ENCODE data around the gene NR2E3. TPM values are rescaled to one million over a fixed set of nuclear protein-coding genes. Genes with fewer than 3 reads are reported as not detected.

The NR2E3 gene
- total RNA-seq, 1 donor from 2014 or later, result 0.26 TPM

GRCh38 chr15:71812966-71813722, 2.8 kb downstream of the NR2E3 start:
- H3K9me3 ChIP-seq, result no peaks in the 10 kb centered on the region
- DNase-seq (no peak), ATAC-seq (peak; percentile 41)
- no peaks in the 10 kb centered on the region for H3K36me3 ChIP-seq
- H3K4me1 ChIP-seq, result no peaks in the 10 kb centered on the region
- no peak overlapping the region for H3K27ac ChIP-seq
- no peaks in the 10 kb centered on the region for H3K27me3 ChIP-seq
- intact Hi-C loops (cut with DNase I), result no loop called here
- no peak overlapping the region for H3K4me3 ChIP-seq
- TF ChIP-seq CTCF (IDR thresholded peaks at IDR 0.05), result no peak

GRCh38 chr15:71813723-71814470, 3.5 kb downstream of the NR2E3 start:
- Histone ChIP-seq H3K27me3 (no peaks in the 10 kb centered on the region), H3K27ac (no peak overlapping the region), H3K9me3 (no peaks in the 10 kb centered on the region), H3K4me1 (no peaks in the 10 kb centered on the region), H3K36me3 (no peaks in the 10 kb centered on the region), H3K4me3 (no peak overlapping the region)
- intact Hi-C loops (cut with DNase I), result no loop called here
- DNase-seq, result no peak
- no peak for ATAC-seq
- no peak for TF ChIP-seq CTCF (IDR thresholded peaks at IDR 0.05)

- no peak for DNase-seq
- intact Hi-C loops (cut with DNase I), result no loop called here
These were observed 4.9 kb downstream of the NR2E3 start for GRCh38 chr15:71815301-71815700.

GRCh38 chr15:71817351-71817750, 7.0 kb downstream of the NR2E3 start:
- DNase-seq, result no peak
- ATAC-seq, result no peak
- no peak overlapping the region for H3K27ac ChIP-seq
- no peak for TF ChIP-seq CTCF (IDR thresholded peaks at IDR 0.05)
- no peaks in the 10 kb centered on the region for H3K4me1 ChIP-seq
- no peak overlapping the region for H3K4me3 ChIP-seq
- no peaks in the 10 kb centered on the region for H3K36me3 ChIP-seq
- peaks cover 10% of the 10 kb centered on the region for H3K9me3 ChIP-seq
- intact Hi-C loops (cut with DNase I), result no loop called here
- H3K27me3 ChIP-seq, result no peaks in the 10 kb centered on the region

More at GRCh38 chr15:71815301-71815700, 4.9 kb downstream of the NR2E3 start:
- ATAC-seq, result no peak
- no peak for TF ChIP-seq CTCF (IDR thresholded peaks at IDR 0.05)
- Histone ChIP-seq H3K27ac (no peak overlapping the region), H3K9me3 (no peaks in the 10 kb centered on the region), H3K4me1 (no peaks in the 10 kb centered on the region), H3K4me3 (no peak overlapping the region), H3K27me3 (no peaks in the 10 kb centered on the region), H3K36me3 (no peaks in the 10 kb centered on the region)

GRCh38 chr15:71820127-71820526, 9.8 kb downstream of the NR2E3 start:
- peaks cover 10% of the 10 kb centered on the region for H3K9me3 ChIP-seq
- no peak overlapping the region for H3K27ac ChIP-seq
- no peaks in the 10 kb centered on the region for H3K4me1 ChIP-seq
- no peak for TF ChIP-seq CTCF (IDR thresholded peaks at IDR 0.05)
- ATAC-seq (no peak), DNase-seq (no peak)
- no peak overlapping the region for H3K4me3 ChIP-seq
- H3K36me3 ChIP-seq, result peaks cover 8% of the 10 kb centered on the region
- intact Hi-C loops (cut with DNase I), result no loop called here
- no peaks in the 10 kb centered on the region for H3K27me3 ChIP-seq
